Vagina (tissue), 2 donors: ENCODE results near the gene KCND2.

Source experiments
- POLR2A ChIP-seq, 2 donors: fragments of 450-650 bp; IDR thresholded peaks; one replicate each; pipeline ENCODE4 v1.6.1; 2017; ENCODE audit warnings: antibody characterized with exemption in 2 of 2, mild to moderate bottlenecking in 2 of 2, moderate library complexity in 2 of 2
- POLR2AphosphoS5 ChIP-seq, 2 donors: sonication (generic); formaldehyde crosslinking; IDR thresholded peaks; one replicate each; pipeline ENCODE4 v1.9.0; 2017; ENCODE audit warnings: antibody characterized with exemption in 2 of 2, mild to moderate bottlenecking in 2 of 2, low read depth in 1 of 2; ENCODE audit not compliant: insufficient read depth in 1 of 2
- TF ChIP-seq, protein P1 (sequence below), 3 experiments: fragments of 450-650 bp in 2 of 3; fragments of 200-600 bp in 1 of 3; sonication (generic) in 1 of 3; IDR thresholded peaks; one replicate each; pipeline ENCODE4 v1.5.1; 2017 to 2019; ENCODE audit warnings: antibody characterized with exemption in 3 of 3, mild to moderate bottlenecking in 2 of 3, moderate library complexity in 2 of 3

DNA sequence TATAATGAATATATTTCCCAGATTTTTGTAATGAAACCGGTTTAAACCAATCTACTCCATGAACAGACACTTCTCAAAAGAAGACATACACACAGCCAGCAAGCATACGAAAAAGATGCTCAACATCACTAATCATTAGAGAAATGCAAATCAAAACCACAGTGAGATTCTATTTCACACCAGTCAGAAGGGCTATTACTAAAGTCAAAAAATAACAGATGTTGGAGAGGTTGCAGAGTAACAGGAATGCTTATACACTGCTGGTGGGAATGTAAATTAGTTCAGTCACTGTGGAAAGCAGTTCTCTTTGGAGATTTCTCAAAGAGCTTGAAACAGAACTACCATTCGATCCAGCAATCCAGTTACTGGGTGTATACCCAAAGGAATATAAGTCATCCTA lies 344.3 kb downstream of the KCND2 start:
- TF ChIP-seq, protein P1, sequence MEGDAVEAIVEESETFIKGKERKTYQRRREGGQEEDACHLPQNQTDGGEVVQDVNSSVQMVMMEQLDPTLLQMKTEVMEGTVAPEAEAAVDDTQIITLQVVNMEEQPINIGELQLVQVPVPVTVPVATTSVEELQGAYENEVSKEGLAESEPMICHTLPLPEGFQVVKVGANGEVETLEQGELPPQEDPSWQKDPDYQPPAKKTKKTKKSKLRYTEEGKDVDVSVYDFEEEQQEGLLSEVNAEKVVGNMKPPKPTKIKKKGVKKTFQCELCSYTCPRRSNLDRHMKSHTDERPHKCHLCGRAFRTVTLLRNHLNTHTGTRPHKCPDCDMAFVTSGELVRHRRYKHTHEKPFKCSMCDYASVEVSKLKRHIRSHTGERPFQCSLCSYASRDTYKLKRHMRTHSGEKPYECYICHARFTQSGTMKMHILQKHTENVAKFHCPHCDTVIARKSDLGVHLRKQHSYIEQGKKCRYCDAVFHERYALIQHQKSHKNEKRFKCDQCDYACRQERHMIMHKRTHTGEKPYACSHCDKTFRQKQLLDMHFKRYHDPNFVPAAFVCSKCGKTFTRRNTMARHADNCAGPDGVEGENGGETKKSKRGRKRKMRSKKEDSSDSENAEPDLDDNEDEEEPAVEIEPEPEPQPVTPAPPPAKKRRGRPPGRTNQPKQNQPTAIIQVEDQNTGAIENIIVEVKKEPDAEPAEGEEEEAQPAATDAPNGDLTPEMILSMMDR (IDR thresholded peaks at IDR 0.05), result no peak
- TF ChIP-seq POLR2A (IDR thresholded peaks at IDR 0.05), result no peak
- TF ChIP-seq POLR2AphosphoS5 (IDR thresholded peaks at IDR 0.05; ENCODE audit: insufficient read depth in 1 of 2, low read depth in 1 of 2), result no peak
